H7 (cell line): ENCODE measurements around the gene BLOC1S1. TPM values are rescaled to one million over a fixed set of nuclear protein-coding genes. Genes with fewer than 3 reads are reported as not detected.

Experiments
- DNase-seq: peaks from one replicate; pipeline ENCODE4 v3.0.0; 2012
- H3K27me3 ChIP-seq: 2 replicates; pipeline ENCODE4 v1.6.0; 2011; ENCODE audit warnings: mild to moderate bottlenecking, low read length; ENCODE audit not compliant: control insufficient read depth, insufficient read depth
- H3K36me3 ChIP-seq: replicated peaks from 2 replicates; pipeline ENCODE4 v1.5.1; 2011; ENCODE audit warnings: low read length; ENCODE audit not compliant: control insufficient read depth, insufficient read depth
- H3K4me3 ChIP-seq: 2 replicates; pipeline ENCODE4 v1.5.1; 2011; ENCODE audit warnings: low read depth, mild to moderate bottlenecking, control low read depth, low read length, moderate library complexity; ENCODE audit not compliant: insufficient read depth
- total RNA-seq: library from RNA; depleted of rRNA; stranded (reverse); fragments of >200 nt; shearing (Covaris generic); gene quantifications from 2 replicates; pipeline ENCODE4 v1.2.3, GENCODE V29; 2014

BLOC1S1 gene
- total RNA-seq, 1 experiment from 2014 or later = 76.9 TPM

DNA sequence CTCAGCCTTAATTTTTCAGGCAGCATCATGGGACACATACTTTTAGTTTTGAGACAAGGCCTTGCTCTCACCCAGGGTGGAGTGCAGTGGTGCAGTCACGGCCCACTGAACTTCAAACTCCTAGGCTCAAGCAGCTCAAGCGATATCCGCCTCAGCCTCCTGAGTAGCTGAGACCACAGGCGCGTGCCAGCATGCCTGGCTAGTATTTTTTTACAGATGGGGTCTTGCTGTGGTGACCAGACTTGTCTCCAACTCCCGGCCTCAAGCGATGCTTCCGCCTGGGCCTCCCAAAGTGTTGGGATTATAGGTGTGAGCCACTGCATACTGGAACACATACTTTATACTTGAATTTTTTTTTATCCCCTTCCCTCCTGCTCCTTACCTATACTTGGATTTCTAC is 7.1 kb downstream of the BLOC1S1 start:
- Histone ChIP-seq H3K27me3 (no peaks in the 10 kb centered on the region), H3K4me3 (no peak overlapping the region), H3K36me3 (peaks cover 26% of the 10 kb centered on the region)
- DNase-seq = no peak

DNA sequence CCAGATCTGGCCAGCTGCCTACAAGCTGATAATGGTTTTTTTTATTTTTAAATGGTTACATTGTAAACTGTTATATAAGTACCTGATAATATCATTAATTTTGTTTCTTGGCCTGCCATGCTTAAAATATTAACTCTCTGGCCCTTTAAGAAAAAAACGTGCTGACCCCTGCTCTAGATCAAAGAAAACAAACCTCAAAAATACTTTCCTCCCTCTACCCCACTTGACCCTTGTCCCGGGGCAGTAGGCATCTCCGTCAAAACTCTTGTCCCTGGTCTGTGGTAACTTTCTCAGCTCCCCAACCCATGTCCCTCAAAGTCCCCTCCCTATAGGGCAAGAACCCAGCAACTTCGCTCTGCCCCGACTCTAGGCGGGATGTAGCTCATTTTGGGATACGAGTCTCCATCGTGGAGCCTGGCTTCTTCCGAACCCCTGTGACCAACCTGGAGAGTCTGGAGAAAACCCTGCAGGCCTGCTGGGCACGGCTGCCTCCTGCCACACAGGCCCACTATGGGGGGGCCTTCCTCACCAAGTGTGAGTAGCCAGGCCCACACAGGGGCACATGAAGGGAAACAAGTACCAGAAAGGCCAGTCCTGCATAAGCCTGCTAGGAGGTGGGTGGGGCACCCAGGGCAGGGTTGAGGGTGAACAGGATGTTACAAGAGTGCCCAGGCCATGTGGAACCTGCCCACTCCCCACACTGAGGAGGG is 7.8 kb downstream of the BLOC1S1 start:
- no peaks in the 10 kb centered on the region for H3K27me3 ChIP-seq
- DNase-seq = no peak
- no peak overlapping the region for H3K4me3 ChIP-seq
- H3K36me3 ChIP-seq = peaks cover 26% of the 10 kb centered on the region

DNA sequence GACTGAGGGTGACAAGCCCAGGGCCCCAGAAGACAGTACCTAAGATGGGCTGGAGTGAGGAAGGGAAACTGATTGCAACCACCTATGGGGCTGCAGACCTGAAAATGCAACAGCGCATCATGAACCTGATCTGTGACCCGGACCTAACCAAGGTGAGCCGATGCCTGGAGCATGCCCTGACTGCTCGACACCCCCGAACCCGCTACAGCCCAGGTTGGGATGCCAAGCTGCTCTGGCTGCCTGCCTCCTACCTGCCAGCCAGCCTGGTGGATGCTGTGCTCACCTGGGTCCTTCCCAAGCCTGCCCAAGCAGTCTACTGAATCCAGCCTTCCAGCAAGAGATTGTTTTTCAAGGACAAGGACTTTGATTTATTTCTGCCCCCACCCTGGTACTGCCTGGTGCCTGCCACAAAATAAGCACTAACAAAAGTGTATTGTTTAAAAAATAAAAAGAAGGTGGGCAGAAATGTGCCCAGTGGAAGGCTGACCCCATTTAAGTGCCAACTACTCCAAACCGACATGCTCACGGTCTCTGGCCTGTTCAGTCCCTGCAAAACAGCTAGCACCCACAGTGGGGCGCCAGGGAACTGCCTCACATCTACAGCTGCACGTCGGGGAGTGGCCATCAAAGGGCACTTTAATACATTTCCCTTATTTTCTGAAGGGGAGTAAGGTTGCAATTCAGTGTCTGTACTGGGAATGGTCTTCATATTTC is 8.5 kb downstream of the BLOC1S1 start:
- peaks cover 26% of the 10 kb centered on the region for H3K36me3 ChIP-seq
- no peak overlapping the region for H3K4me3 ChIP-seq
- DNase-seq = peak; percentile 85
- H3K27me3 ChIP-seq = no peaks in the 10 kb centered on the region

DNA sequence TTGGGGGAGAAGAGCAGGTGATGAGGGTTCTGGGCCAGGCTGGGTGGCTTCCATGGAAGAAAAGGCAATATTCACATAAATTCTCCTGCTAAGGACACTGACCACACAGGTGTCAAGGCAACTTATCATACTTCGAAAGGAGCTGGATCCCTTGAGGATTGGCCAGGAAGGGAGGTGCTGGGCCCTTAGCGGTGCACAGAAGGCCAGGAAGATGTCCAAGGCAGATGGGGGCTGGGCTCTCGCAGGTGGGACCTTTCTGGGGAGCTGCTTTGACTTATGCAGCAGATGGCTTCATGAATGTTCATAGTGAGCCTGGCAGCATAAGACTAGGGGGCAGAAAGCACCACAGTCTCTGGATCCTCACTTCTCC is 9.1 kb downstream of the BLOC1S1 start:
- no peak for DNase-seq
- peaks cover 26% of the 10 kb centered on the region for H3K36me3 ChIP-seq
- H3K4me3 ChIP-seq = no peak overlapping the region
- no peaks in the 10 kb centered on the region for H3K27me3 ChIP-seq

DNA sequence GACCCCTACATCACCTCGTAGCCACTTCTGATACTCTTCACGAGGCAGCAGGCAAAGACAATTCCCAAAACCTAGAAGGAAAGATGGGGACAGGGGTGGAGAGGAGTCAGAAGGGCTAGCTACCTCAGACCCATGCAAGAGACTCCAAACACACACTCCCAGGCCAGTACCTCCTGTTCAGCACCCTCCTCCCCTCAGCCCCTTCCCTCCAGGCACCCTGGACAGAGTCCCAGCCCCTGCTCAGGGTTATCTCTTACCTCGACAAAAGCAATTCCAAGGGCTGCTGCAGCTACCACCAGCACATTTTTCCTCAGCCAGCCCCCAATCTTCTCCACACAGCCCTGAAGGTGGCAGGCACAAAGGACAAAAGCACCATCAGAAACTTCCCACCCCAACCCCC is 9.7 kb downstream of the BLOC1S1 start:
- no peak for DNase-seq
- H3K4me3 ChIP-seq = no peak overlapping the region
- H3K36me3 ChIP-seq = peaks cover 26% of the 10 kb centered on the region
- no peaks in the 10 kb centered on the region for H3K27me3 ChIP-seq

DNA sequence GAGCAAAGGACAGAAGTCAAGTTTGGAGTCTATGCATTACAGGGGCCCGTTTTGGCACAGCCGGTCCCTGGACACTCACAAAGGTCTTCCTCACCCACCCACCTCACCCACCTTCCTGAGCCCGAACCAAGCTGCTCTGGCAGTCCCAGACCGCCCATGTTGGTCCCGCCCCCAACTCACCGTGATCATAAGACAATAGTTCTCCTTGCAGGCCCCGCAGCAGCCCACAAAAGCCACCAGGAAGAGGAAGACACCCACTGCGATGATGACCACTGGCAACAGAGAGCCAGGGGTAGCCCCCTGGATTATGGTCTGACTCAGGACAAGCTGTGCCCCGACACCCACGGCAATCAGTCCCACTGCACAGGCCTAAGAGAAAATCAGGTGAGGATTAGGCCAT is 11.1 kb downstream of the BLOC1S1 start:
- Histone ChIP-seq H3K4me3 (peak overlapping the region; percentile 95), H3K27me3 (no peaks in the 10 kb centered on the region), H3K36me3 (peaks cover 26% of the 10 kb centered on the region)
- DNase-seq = no peak

DNA sequence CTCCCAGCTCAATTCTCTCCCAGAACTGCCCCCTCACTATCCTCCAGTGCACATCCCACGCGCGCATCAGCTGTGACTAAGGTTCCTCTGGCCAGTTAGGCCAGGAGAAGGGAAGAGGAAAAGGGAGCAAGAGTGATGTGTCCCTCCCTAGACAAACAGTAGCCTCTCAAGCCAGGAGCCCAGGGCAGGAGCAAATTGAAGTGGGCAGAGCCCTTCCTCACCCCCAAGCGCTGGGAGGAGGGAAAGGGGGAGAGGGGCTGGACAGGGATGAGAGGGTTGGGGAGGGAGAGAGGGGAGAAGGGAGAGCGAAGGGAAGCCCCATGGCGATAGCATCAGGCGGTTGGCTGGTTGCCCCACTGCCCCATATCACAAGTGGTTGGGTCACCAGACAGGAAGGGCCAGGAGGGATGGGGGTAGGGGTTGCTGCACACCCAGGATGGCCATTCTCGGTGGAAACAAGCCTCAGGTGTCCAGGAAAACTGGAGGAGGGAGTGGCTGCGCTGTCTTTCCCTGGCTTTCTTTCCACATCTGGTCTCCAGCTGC is 11.9 kb downstream of the BLOC1S1 start:
- Histone ChIP-seq H3K4me3 (peak overlapping the region; percentile 95), H3K36me3 (peaks cover 26% of the 10 kb centered on the region), H3K27me3 (no peaks in the 10 kb centered on the region)
- DNase-seq = peak; percentile 63

DNA sequence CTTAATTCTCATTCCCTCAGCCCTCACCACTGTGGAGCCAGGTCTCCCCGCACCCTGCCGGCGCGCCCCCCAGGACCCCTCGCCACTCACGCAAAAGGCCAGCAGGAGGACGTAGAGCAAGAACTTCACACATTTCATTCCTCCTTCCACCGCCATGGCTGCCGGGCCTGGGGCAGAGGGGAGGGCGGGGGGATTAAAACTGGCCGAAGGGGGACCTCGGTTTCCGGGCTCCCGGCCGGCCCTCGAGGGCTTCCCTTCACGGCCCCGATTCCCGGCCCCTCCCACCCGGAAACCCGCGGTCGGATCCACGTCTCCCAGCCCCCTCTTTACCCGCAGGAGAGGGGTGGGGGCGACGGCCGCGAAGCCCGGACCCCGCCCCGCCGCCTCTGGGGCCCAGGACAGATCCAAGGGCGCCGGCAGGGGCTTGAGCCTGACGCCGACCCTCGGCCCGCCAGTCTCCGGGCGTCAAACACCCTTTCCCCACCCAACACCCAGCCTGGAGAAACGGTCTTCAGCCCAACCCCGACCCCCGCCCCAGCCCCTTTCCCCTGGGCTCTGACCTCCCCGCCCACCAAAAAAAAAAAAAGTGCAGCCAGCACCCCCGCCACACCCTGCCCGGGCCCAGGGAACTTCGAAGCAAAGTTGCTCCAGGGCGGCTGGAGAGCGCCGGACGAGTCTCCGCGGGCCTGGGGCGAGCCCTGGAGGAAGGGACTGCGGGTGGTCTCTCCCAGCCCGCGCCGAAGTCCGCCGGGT is 12.5 kb downstream of the BLOC1S1 start:
- H3K36me3 ChIP-seq = peaks cover 26% of the 10 kb centered on the region
- DNase-seq = peak; percentile 83
- peak overlapping the region; percentile 95 for H3K4me3 ChIP-seq
- H3K27me3 ChIP-seq = no peaks in the 10 kb centered on the region

DNA sequence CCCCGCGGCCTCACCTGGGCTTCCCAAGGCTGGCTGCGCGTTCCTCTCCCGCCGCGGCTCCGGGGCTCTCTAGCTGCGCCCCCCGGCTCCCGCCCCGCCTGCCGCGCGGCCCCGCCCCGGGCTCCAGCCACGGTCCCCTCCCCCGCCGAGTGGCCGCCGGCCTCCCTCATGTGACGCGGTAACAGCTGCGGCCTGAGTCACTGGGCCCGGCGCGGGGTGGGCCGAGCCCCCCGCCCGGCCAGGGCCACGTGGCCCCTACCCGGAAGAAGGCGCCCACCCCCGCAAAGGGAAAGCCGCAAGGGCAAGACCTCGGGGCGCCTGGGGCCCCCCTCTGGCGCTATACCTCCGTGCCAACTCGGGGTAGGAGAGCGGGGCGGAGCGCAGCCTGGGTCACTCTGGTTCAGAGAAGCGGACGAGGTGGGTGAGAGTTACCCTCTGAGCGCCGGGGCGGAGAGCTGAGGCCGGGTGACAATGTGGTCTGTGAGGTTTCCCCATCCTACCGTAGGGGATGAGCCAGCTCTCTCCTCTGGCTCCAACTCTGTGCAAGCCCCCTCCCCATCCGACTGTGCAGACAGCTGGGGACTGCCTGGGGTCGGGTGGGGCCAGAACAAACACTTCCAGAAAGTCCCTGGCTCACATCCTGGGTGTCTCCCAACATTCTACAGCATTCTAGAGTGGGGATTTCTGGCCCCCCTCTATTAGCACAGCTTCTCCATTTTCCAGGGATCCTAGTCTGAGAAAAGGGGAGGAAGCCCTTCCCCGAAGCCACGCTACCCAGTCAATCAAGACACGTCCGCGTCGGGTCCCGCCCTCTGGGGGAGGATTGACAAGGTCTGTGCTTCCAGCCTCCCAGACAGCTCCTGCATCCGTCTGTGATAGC is 13.3 kb downstream of the BLOC1S1 start, which contains the start of gene CD63:
Gene CD63 (minus strand): TSS at position 71 of the 880 bp plus-strand sequence. CDS start 668 bp downstream, outside the sequence.
- H3K27me3 ChIP-seq = no peaks in the 10 kb centered on the region
- peak within 1 kb of the TSS; percentile 95 for H3K4me3 ChIP-seq
- DNase-seq = peak; percentile 98
- peaks cover 21% of the 10 kb centered on the region for H3K36me3 ChIP-seq

DNA sequence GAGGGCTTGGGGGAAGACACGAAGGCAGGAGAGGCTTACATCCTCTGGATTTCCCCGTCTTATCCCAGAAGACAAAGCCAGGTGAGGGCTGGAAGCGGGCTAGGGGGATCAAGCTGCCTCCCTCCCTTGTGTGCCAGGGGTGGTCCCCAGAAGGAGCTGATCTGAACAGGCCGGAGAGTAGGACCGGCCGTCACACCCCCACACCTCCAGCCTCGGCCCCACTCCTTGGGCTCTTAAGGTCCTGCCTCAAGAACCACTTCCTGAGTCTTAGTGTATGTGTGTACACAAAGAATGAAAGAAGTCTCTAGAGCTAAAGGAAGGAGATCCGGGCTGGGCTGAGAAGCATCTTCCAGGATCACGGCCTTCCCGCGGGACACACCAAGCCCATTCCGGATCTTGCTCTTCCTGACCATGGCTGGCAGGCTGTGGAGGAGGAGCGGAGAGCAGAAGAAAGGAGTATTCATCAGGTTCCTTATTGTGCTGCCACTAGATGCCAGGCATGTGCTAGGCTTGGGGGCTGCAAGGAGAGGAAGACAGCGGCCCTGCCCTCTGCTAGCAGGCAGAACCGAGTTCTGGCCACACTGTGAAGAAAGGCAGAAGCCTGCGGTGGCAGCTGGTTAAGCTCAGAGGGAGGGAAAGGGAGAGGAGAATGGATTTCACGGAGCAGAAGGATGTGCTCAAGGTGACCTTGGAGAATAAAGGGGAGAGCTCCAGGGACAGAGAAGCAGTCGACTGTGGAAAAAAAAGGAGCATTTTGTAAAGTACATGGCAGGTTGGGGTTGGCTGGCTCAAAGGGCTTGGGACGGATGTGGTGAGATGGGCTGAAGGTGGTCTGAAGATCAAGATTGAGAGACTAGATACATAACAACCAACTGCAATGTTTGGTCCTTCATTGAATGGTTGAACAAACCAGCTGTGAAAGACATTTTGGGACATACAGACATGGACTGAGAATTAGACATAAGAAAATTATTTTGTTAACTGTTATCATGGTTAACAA is 14.3 kb downstream of the BLOC1S1 start:
- Histone ChIP-seq H3K27me3 (no peaks in the 10 kb centered on the region), H3K36me3 (peaks cover 14% of the 10 kb centered on the region), H3K4me3 (peak overlapping the region; percentile 95)
- peak; percentile 67 for DNase-seq

DNA sequence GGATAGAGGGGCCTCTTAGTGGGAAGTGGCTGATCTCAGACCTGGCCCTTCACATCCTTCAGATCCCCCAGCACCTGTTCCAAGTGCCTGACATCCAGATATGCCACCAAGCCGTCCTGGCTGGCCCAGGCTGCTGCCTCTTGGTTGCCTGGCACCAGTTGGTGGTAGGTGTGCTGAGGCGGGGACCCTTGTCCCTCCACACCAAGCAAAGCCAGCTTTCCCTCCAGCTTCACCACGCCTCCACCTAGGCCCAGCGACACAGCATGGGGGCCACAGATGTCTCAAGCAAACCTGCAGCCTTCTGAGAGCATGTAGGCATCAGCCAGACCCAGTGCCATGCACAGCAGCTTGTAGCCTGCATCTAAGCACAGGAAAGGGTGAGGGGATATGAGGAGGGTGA is 16.4 kb downstream of the BLOC1S1 start:
- peak; percentile 19 for DNase-seq
- Histone ChIP-seq H3K27me3 (no peaks in the 10 kb centered on the region), H3K4me3 (no peak overlapping the region), H3K36me3 (no peaks in the 10 kb centered on the region)

DNA sequence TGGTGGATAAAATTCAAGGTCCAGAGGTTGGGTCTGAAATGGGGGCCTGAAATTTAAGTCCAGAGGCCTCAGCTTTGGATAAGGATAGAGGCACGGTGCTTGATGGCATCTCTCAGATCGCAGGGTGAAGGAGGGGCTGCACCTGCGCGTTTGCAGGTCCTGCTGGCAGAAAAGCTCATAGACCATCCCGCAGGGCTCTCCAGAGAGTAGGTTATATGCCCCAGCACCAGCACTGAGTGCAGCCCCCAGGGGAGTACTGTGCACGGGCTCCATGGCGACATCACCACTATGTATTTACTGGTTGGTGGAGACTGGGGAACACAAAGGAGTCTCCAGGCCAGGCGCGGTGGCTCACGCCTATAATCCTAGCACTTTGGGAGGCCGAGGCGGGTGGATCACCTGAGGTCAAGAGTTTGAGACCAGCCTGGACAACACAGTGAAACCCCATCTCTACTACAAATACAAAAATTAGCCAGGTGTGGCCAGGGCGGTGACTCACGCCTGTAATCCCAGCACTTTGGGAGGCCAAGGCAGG is 17.2 kb downstream of the BLOC1S1 start:
- no peak overlapping the region for H3K4me3 ChIP-seq
- peak; percentile 16 for DNase-seq
- no peaks in the 10 kb centered on the region for H3K27me3 ChIP-seq
- no peaks in the 10 kb centered on the region for H3K36me3 ChIP-seq

DNA sequence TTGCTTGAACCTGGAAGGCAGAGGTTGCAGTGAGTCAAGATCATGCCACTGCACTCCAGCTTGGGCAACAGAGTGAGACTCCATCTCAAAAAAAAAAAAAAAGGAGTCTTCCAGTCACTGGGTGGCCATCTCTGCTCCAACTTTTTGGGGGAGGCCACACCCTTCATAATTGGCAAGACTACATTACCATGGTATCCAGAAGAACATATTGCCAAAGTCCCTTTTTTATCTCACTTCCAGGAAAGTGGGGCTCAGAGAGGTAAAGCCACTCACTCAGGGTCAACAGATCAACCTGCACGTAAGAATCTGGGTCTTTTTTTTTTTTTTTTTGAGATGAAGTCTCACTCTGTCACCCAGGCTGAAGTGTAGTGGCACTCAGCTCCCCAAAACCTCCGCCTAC is 18.0 kb downstream of the BLOC1S1 start:
- Histone ChIP-seq H3K27me3 (no peaks in the 10 kb centered on the region), H3K36me3 (no peaks in the 10 kb centered on the region), H3K4me3 (no peak overlapping the region)
- DNase-seq = no peak
